Neural cell (in vitro differentiated cells): ENCODE data around the gene CTNNA1. TPM values are rescaled to one million over a fixed set of nuclear protein-coding genes. Genes with fewer than 3 reads are reported as not detected.
"Not testable (repeated sequence)": the region's sequence is repeated elsewhere in the genome, so short reads cannot be mapped to it uniquely, and the experiment has no call there.

Experiments used
- H2AFZ ChIP-seq: fragments of 200-600, 300-800 bp; sonication (generic), shearing (Covaris generic); 2 replicates; pipeline ENCODE4 v1.6.0; 2014; ENCODE audit warnings: low read depth, mild to moderate bottlenecking, antibody characterized with exemption, low read length, moderate library complexity
- H3F3A ChIP-seq: fragments of 200-600 bp; shearing (Covaris generic); 2 replicates; pipeline ENCODE4 v1.6.1; 2016; ENCODE audit warnings: mild to moderate bottlenecking, moderate library complexity, mixed read lengths, antibody characterized with exemption, low read length; ENCODE audit not compliant: insufficient read depth, poor library complexity, severe bottlenecking
- H3K27ac ChIP-seq: fragments of 200-600, 300-800 bp; sonication (generic), shearing (Covaris generic); 2 replicates; pipeline ENCODE4 v1.5.1; 2014; ENCODE audit warnings: mild to moderate bottlenecking, low read length, moderate library complexity
- H3K27me3 ChIP-seq: fragments of 300-800, 200-600 bp; sonication (generic), shearing (Covaris generic); 2 replicates; pipeline ENCODE4 v1.6.0; 2014; ENCODE audit warnings: mild to moderate bottlenecking, low read depth, low read length, moderate library complexity; ENCODE audit not compliant: insufficient read depth
- H3K36me3 ChIP-seq: fragments of 300-800, 200-600 bp; sonication (generic), shearing (Covaris generic); 2 replicates; pipeline ENCODE4 v1.5.1; 2014; ENCODE audit warnings: mild to moderate bottlenecking, antibody characterized with exemption, low read length, moderate library complexity; ENCODE audit not compliant: insufficient read depth
- H3K4me2 ChIP-seq: fragments of 300-800, 200-600 bp; sonication (generic), shearing (Covaris generic); 2 replicates; pipeline ENCODE4 v1.6.0; 2014; ENCODE audit warnings: mild to moderate bottlenecking, low read length
- H3K4me3 ChIP-seq: fragments of 300-800, 200-600 bp; sonication (generic), shearing (Covaris generic); 2 replicates; pipeline ENCODE4 v1.5.1; 2014; ENCODE audit warnings: mild to moderate bottlenecking, low read length, moderate library complexity
- H3K79me2 ChIP-seq: fragments of 200-600 bp; shearing (Covaris generic); replicated peaks from 2 replicates; pipeline ENCODE4 v1.6.0; 2014; ENCODE audit warnings: mild to moderate bottlenecking, low read length, moderate library complexity; ENCODE audit not compliant: insufficient read depth
- H3K9ac ChIP-seq: fragments of 300-800, 200-600 bp; sonication (generic), shearing (Covaris generic); 2 replicates; pipeline ENCODE4 v1.6.1; 2016; ENCODE audit warnings: mild to moderate bottlenecking, low read length, mixed read lengths
- H3K9me2 ChIP-seq: fragments of 200-600 bp; shearing (Covaris generic); 2 replicates; pipeline ENCODE4 v1.6.1; 2016; ENCODE audit warnings: mild to moderate bottlenecking, low read length, mixed read lengths; ENCODE audit not compliant: insufficient read depth
- H3K9me3 ChIP-seq: fragments of 200-600, 300-800 bp; sonication (generic), shearing (Covaris generic); 2 replicates; pipeline ENCODE4 v1.6.1; 2016; ENCODE audit warnings: mild to moderate bottlenecking, mixed run types, low read length, moderate library complexity, mixed read lengths
- H4K20me1 ChIP-seq: fragments of 200-600 bp; shearing (Covaris generic); 2 replicates; pipeline ENCODE4 v1.6.1; 2016; ENCODE audit warnings: mild to moderate bottlenecking, mixed run types; ENCODE audit not compliant: insufficient read depth
- EP300 ChIP-seq: fragments of 450-650 bp; conservative IDR thresholded peaks from 2 replicates; pipeline ENCODE4 v1.6.1; 2014; ENCODE audit warnings: antibody characterized with exemption, mild to moderate bottlenecking, moderate library complexity; ENCODE audit not compliant: poor library complexity, severe bottlenecking
- EZH2 ChIP-seq: fragments of 200-600, 300-800 bp; shearing (Covaris generic), sonication (generic); IDR thresholded peaks from 2 replicates; pipeline ENCODE4 v1.6.1; 2014; ENCODE audit warnings: antibody characterized with exemption, low read length, borderline replicate concordance, mild to moderate bottlenecking; ENCODE audit not compliant: insufficient read depth, poor library complexity, severe bottlenecking
- MXI1 ChIP-seq: fragments of 450-650 bp; conservative IDR thresholded peaks from 2 replicates; pipeline ENCODE4 v1.6.1; 2014; ENCODE audit warnings: antibody characterized with exemption, mild to moderate bottlenecking; ENCODE audit not compliant: poor library complexity, severe bottlenecking
- POLR2AphosphoS5 ChIP-seq: IDR thresholded peaks from 2 replicates; pipeline ENCODE4 v1.6.1; 2012
- RAD21 ChIP-seq: fragments of 450-650 bp; conservative IDR thresholded peaks from 2 replicates; pipeline ENCODE4 v1.6.1; 2014; ENCODE audit warnings: antibody characterized with exemption, mild to moderate bottlenecking, moderate library complexity
- SMC3 ChIP-seq: fragments of 450-650 bp; conservative IDR thresholded peaks from 2 replicates; pipeline ENCODE4 v1.6.1; 2014; ENCODE audit warnings: antibody characterized with exemption, mild to moderate bottlenecking, moderate library complexity; ENCODE audit not compliant: poor library complexity
- TAF1 ChIP-seq: IDR thresholded peaks from 2 replicates; pipeline ENCODE4 v1.6.1; 2012; ENCODE audit warnings: low read depth
- polyA plus RNA-seq: library from polyadenylated mRNA; depleted of rRNA; stranded (reverse); fragments of >200 nt; gene quantifications from 2 replicates; pipeline ENCODE4 v1.2.3, GENCODE V29; 2014
- TF ChIP-seq, protein P1 (sequence below): IDR thresholded peaks from 2 replicates; pipeline ENCODE4 v1.6.1; 2012; ENCODE audit warnings: borderline replicate concordance
- TF ChIP-seq, protein P2 (sequence below): fragments of 450-650 bp; IDR thresholded peaks from 2 replicates; pipeline ENCODE4 v1.5.1; 2014; ENCODE audit warnings: antibody characterized with exemption, mild to moderate bottlenecking, moderate library complexity; ENCODE audit not compliant: poor library complexity, severe bottlenecking

The CTNNA1 gene
- polyA plus RNA-seq, 1 donor from 2014 or later, result 87.9 TPM

DNA sequence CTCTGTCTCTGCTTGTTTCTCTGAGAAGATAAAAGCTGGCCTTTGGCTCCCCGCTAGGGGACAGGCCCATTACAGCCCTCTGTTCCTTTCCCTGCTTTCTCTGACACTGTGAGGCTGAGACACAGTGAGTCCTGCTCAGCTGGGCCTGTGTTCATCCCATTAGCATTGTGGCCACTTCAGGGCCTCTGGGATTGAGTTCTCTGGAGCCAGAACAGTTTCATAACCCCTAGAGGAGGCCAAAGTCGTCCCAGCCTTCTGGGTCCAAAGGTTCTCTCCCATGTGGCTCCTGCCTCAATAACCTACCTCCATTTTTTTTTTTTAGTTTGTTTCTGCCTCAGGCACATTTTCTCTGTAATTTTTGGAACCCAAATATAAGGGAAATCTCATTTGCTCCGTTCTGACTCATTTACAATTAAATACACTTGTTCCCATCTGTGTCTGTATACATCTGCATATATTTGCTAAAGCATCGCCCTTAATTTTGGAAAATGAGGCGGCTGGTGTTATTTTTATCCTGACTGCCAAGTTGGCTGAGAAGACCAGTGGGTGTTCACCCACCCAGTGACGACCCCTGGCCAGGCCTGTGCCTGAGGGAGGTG, 27.3 kb upstream of the CTNNA1 start:
- no peak overlapping the region for H3K4me3 ChIP-seq

DNA sequence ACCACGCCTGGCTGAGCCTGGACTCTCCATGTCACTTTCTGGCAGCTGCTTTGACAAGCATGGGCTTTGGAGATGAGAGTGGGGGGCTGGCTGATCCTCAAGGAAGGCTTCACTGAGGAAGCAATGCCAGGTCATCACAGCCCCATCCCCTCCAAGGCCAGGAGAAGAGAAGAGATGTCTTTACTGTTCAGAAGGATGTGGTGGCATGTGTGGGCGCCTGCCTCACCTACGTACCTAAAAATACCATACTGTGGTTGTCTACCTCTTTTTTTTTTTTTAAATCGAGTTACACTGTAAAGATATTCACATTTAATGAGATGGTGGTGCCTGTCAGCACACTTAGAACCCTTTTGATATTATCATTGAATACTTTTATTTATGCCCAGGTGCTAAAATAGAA, 26.4 kb upstream of the CTNNA1 start:
- H3K27ac ChIP-seq, result no peak overlapping the region
- no peaks in the 10 kb centered on the region for H3K36me3 ChIP-seq
- no peaks in the 10 kb centered on the region for H3K79me2 ChIP-seq
- no peaks in the 10 kb centered on the region for H3K27me3 ChIP-seq
- no peak overlapping the region for H3K4me3 ChIP-seq
- H3K4me2 ChIP-seq, result no peak overlapping the region
- no peak for TF ChIP-seq TAF1
- no peak for TF ChIP-seq RAD21
- TF ChIP-seq SMC3, result no peak
- TF ChIP-seq, protein P1, sequence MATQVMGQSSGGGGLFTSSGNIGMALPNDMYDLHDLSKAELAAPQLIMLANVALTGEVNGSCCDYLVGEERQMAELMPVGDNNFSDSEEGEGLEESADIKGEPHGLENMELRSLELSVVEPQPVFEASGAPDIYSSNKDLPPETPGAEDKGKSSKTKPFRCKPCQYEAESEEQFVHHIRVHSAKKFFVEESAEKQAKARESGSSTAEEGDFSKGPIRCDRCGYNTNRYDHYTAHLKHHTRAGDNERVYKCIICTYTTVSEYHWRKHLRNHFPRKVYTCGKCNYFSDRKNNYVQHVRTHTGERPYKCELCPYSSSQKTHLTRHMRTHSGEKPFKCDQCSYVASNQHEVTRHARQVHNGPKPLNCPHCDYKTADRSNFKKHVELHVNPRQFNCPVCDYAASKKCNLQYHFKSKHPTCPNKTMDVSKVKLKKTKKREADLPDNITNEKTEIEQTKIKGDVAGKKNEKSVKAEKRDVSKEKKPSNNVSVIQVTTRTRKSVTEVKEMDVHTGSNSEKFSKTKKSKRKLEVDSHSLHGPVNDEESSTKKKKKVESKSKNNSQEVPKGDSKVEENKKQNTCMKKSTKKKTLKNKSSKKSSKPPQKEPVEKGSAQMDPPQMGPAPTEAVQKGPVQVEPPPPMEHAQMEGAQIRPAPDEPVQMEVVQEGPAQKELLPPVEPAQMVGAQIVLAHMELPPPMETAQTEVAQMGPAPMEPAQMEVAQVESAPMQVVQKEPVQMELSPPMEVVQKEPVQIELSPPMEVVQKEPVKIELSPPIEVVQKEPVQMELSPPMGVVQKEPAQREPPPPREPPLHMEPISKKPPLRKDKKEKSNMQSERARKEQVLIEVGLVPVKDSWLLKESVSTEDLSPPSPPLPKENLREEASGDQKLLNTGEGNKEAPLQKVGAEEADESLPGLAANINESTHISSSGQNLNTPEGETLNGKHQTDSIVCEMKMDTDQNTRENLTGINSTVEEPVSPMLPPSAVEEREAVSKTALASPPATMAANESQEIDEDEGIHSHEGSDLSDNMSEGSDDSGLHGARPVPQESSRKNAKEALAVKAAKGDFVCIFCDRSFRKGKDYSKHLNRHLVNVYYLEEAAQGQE, result no peak
- no peak for TF ChIP-seq EZH2
- TF ChIP-seq MXI1, result no peak
- TF ChIP-seq, protein P2, sequence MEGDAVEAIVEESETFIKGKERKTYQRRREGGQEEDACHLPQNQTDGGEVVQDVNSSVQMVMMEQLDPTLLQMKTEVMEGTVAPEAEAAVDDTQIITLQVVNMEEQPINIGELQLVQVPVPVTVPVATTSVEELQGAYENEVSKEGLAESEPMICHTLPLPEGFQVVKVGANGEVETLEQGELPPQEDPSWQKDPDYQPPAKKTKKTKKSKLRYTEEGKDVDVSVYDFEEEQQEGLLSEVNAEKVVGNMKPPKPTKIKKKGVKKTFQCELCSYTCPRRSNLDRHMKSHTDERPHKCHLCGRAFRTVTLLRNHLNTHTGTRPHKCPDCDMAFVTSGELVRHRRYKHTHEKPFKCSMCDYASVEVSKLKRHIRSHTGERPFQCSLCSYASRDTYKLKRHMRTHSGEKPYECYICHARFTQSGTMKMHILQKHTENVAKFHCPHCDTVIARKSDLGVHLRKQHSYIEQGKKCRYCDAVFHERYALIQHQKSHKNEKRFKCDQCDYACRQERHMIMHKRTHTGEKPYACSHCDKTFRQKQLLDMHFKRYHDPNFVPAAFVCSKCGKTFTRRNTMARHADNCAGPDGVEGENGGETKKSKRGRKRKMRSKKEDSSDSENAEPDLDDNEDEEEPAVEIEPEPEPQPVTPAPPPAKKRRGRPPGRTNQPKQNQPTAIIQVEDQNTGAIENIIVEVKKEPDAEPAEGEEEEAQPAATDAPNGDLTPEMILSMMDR, result no peak
- TF ChIP-seq EP300, result no peak
- no peak for TF ChIP-seq POLR2AphosphoS5
- no peak overlapping the region for H3K9ac ChIP-seq
- no peak overlapping the region for H2AFZ ChIP-seq
- H3K9me2 ChIP-seq, result no peaks in the 10 kb centered on the region
- no peaks in the 10 kb centered on the region for H3K9me3 ChIP-seq
- no peaks in the 10 kb centered on the region for H4K20me1 ChIP-seq
- H3F3A ChIP-seq, result no peaks in the 10 kb centered on the region

More for the DNA sequence above, 27.3 kb upstream of the CTNNA1 start:
- no peaks in the 10 kb centered on the region for H3K79me2 ChIP-seq
- H3K9me3 ChIP-seq, result no peaks in the 10 kb centered on the region
- peak overlapping the region; percentile 36 for H3K9ac ChIP-seq
- H3K9me2 ChIP-seq, result no peaks in the 10 kb centered on the region
- H3F3A ChIP-seq, result no peaks in the 10 kb centered on the region
- H3K36me3 ChIP-seq, result no peaks in the 10 kb centered on the region
- no peak overlapping the region for H3K27ac ChIP-seq
- no peak overlapping the region for H3K4me2 ChIP-seq
- no peaks in the 10 kb centered on the region for H3K27me3 ChIP-seq
- no peaks in the 10 kb centered on the region for H4K20me1 ChIP-seq
- no peak for TF ChIP-seq SMC3
- TF ChIP-seq, protein P2, result no peak
- TF ChIP-seq MXI1, result no peak
- TF ChIP-seq EZH2, result no peak
- TF ChIP-seq, protein P1, result no peak
- no peak for TF ChIP-seq RAD21
- TF ChIP-seq TAF1, result no peak
- TF ChIP-seq POLR2AphosphoS5, result no peak
- TF ChIP-seq EP300, result no peak
- H2AFZ ChIP-seq, result no peak overlapping the region

DNA sequence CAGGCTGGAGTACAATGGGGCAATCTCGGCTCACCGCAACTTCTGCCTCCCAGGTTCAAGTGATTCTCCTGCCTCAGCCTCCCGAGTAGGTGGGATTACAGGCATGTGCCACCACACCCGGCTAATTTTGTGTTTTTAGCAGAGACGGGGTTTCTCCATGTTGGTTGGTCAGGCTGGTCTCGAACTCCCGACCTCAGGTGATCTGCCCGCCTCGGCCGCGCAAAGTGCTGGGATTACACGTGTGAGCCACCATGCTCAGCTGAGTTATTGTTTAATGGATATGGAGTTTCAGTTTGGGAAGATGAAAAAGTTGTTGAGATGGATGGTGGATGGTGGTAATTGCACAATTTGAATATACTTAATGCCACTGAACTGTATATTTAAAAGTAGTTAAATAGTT, 22.7 kb upstream of the CTNNA1 start:
- H3K36me3 ChIP-seq, H2AFZ ChIP-seq, H3K9me3 ChIP-seq, H4K20me1 ChIP-seq, H3K27ac ChIP-seq, H3K4me3 ChIP-seq, H3K9ac ChIP-seq, H3K4me2 ChIP-seq, H3F3A ChIP-seq, H3K27me3 ChIP-seq, H3K79me2 ChIP-seq, H3K9me2 ChIP-seq: not testable (repeated sequence)
